K562 (cell line): ENCODE data around the gene BDH1.

ENCODE experiments used
- ATF7 ChIP-seq: fragments of 450-650 bp; IDR thresholded peaks from 2 replicates; pipeline ENCODE4 v1.7.1; 2014; ENCODE audit warnings: mild to moderate bottlenecking, moderate library complexity
- BMI1 ChIP-seq: fragments of 150-350 bp; IDR thresholded peaks from 2 replicates; pipeline ENCODE4 v1.6.1; 2014; ENCODE audit warnings: low read length
- ESRRA ChIP-seq: fragments of 450-650 bp; IDR thresholded peaks from 2 replicates; pipeline ENCODE4 v1.6.1; 2014; ENCODE audit warnings: low read depth, mild to moderate bottlenecking, moderate library complexity, borderline replicate concordance
- EZH2 ChIP-seq: IDR thresholded peaks from 2 replicates; pipeline ENCODE4 v1.6.1; 2012; ENCODE audit warnings: low read depth, mild to moderate bottlenecking, inconsistent platforms, low read length, borderline replicate concordance
- FOSL1 ChIP-seq: fragments of 200-800 bp; sonication (Bioruptor generic); conservative IDR thresholded peaks from 2 replicates; pipeline ENCODE4 v1.6.1; 2016; ENCODE audit warnings: missing genetic modification characterization, missing compliant biosample characterization
- HDAC6 ChIP-seq: IDR thresholded peaks from 2 replicates; pipeline ENCODE4 v1.6.1; 2012; ENCODE audit warnings: low read depth, mild to moderate bottlenecking, control low read depth, inconsistent platforms, low read length, moderate library complexity
- HMG20A ChIP-seq: fragments of 450-650 bp; formaldehyde crosslinking; conservative IDR thresholded peaks from 2 replicates; pipeline ENCODE4 v1.4.0; 2020; ENCODE audit warnings: mild to moderate bottlenecking, mixed read lengths
- NRF1 ChIP-seq, 2 experiments: fragments of 450-650 bp; IDR thresholded peaks in 1 of 2; conservative IDR thresholded peaks in 1 of 2; 2 replicates each; pipeline ENCODE4 v1.6.1; 2014; ENCODE audit warnings: mild to moderate bottlenecking in 2 of 2
- POLR2A ChIP-seq: fragments of 450-650 bp; conservative IDR thresholded peaks from 2 replicates; pipeline ENCODE4 v1.6.1; 2016
- SNIP1 ChIP-seq: fragments of 450-650 bp; IDR thresholded peaks from 2 replicates; pipeline ENCODE4 v1.7.1; 2017; ENCODE audit warnings: low read depth, mild to moderate bottlenecking
- ZNF76 ChIP-seq: fragments of 250-450 bp; sonication (Bioruptor Pico); IDR thresholded peaks from 2 replicates; pipeline ENCODE4 v1.4.0; 2020; ENCODE audit warnings: mild to moderate bottlenecking, moderate library complexity, borderline replicate concordance
- TF ChIP-seq, protein P1 (sequence below), 3 experiments: IDR thresholded peaks in 2 of 3; conservative IDR thresholded peaks in 1 of 3; 2 replicates each; pipeline ENCODE4 v1.5.1; 2011 to 2012; ENCODE audit warnings: low read length in 3 of 3, mild to moderate bottlenecking in 3 of 3, control low read depth in 2 of 3, improper control_type of control experiment in 1 of 3, inconsistent platforms in 1 of 3, low read depth in 1 of 3, mixed read lengths in 1 of 3, moderate library complexity in 1 of 3; ENCODE audit not compliant: insufficient read depth in 2 of 3
- TF ChIP-seq, protein P2 (sequence below), 2 experiments: IDR thresholded peaks; 2 replicates each; pipeline ENCODE4 v1.6.1; 2011; ENCODE audit warnings: borderline replicate concordance in 1 of 2, control low read depth in 1 of 2, low read depth in 1 of 2, low read length in 1 of 2, mild to moderate bottlenecking in 1 of 2, mixed read lengths in 1 of 2, moderate library complexity in 1 of 2; ENCODE audit not compliant: insufficient read depth in 1 of 2, insufficient read length in 1 of 2, poor library complexity in 1 of 2, severe bottlenecking in 1 of 2; ENCODE audit errors: extremely low read depth in 1 of 2

DNA sequence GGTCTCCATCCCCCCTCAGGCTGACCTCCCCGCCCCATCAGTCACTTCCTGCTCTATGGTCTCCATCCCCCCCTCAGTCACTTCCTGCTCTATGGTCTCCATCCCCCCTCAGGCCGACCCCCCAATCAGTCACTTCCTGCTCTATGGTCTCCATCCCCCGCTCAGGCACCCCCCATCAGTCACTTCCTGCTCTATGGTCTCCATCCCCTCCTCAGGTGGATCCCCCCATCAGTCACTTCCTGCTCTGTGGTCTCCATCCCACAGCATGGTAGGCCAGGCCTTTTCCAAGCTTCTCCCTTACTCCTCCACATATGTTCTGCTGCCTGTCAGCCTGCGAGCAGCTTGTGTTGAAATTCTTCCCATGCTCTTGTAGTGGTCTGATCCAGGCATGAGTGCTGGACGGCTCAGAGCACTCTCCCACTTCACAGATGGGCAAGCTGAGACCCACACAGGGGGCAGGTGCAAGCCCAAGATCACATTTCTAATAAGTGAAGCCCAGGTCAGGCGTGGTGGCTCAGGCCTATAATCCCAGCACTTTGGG, 36.8 kb downstream of the BDH1 start:
- no peak for TF ChIP-seq EZH2
- TF ChIP-seq POLR2A, result no peak
- no peak for TF ChIP-seq BMI1
- TF ChIP-seq HDAC6, result no peak
- no peak for TF ChIP-seq SNIP1
- TF ChIP-seq HMG20A, result no peak
- TF ChIP-seq ESRRA, result no peak
- no peak for TF ChIP-seq ATF7
- TF ChIP-seq NRF1 (conservative IDR thresholded peaks at IDR 0.05 in 1 of 2, IDR thresholded peaks at IDR 0.05 in 1 of 2), result no peak
- TF ChIP-seq ZNF76 (CRISPR knock-in tag), result no peak
- TF ChIP-seq, protein P1, sequence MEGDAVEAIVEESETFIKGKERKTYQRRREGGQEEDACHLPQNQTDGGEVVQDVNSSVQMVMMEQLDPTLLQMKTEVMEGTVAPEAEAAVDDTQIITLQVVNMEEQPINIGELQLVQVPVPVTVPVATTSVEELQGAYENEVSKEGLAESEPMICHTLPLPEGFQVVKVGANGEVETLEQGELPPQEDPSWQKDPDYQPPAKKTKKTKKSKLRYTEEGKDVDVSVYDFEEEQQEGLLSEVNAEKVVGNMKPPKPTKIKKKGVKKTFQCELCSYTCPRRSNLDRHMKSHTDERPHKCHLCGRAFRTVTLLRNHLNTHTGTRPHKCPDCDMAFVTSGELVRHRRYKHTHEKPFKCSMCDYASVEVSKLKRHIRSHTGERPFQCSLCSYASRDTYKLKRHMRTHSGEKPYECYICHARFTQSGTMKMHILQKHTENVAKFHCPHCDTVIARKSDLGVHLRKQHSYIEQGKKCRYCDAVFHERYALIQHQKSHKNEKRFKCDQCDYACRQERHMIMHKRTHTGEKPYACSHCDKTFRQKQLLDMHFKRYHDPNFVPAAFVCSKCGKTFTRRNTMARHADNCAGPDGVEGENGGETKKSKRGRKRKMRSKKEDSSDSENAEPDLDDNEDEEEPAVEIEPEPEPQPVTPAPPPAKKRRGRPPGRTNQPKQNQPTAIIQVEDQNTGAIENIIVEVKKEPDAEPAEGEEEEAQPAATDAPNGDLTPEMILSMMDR (IDR thresholded peaks at IDR 0.05 in 2 of 3, conservative IDR thresholded peaks at IDR 0.05 in 1 of 3; ENCODE audit: insufficient read depth in 2 of 3, low read depth in 1 of 3, low read length in 3 of 3), result no peak
- TF ChIP-seq, protein P2, sequence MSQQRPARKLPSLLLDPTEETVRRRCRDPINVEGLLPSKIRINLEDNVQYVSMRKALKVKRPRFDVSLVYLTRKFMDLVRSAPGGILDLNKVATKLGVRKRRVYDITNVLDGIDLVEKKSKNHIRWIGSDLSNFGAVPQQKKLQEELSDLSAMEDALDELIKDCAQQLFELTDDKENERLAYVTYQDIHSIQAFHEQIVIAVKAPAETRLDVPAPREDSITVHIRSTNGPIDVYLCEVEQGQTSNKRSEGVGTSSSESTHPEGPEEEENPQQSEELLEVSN (IDR thresholded peaks at IDR 0.05; ENCODE audit: borderline replicate concordance in 1 of 2, extremely low read depth in 1 of 2, insufficient read depth in 1 of 2, insufficient read length in 1 of 2, low read depth in 1 of 2, low read length in 1 of 2, poor library complexity in 1 of 2, severe bottlenecking in 1 of 2), result no peak
- TF ChIP-seq FOSL1 (tag), result no peak
